ENCODE data around the gene TRPC4.
"Not testable (repeated sequence)": the region's sequence is repeated elsewhere in the genome, so short reads cannot be mapped to it uniquely, and the experiment has no call there.

TRPC4 gene

DNA sequence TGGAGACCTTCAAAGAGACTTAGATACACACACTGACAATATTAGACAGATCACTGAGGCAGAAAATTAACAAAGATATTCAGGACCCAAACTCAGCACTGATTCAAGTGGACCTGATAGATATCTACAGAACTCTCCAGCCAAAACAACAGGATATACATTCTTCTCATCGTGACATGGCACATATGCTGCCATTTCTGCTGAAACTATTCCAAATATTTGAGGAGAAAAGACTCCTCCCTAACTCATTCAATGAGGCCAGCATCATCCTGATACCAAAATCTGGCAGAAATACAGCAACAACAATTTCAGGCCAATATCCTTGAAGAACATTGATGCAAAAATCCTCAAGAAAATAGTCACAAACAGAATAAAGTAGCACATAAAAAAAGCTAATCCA lies 53.3 kb downstream of the TRPC4 start:
- DNase-seq = no peak

DNA sequence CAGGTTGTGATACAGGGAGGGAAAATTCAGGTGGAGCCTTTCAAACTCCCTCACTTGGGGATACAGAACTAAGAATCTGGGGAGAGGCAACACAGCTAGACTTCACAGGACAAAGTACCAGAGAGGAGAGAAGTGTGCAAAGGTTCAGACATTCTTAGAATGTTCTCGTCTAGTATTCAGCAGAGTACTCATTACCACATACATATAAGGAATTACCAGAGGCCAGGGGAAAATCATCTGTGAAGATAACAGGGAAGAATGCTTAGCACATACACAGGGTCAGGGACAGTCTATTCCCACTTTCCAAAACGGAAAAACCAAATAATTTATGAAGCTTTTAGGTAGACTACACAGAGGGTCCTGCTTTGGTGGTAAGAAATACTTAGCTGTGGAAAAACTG lies 58.1 kb downstream of the TRPC4 start:
- no peak for DNase-seq

DNA sequence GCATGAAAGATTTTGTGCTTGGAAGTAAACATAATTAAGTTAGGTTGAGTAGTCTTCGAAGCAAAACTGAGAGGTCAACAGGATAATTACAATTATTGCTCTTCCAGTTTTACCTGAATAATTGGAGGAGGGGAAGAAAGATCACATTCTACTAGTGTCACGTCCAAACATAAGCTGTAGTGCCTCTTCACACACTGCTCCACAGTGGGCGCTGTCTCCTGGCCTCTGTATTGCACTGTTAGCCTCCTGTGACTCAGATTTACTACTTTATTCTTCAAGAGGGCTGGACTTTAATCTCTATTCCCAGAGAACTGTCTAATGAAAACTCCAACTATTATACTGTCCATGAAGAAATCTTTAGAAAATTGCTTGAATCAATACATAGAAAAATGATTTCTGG lies 62.9 kb downstream of the TRPC4 start:
- no peak for DNase-seq

DNA sequence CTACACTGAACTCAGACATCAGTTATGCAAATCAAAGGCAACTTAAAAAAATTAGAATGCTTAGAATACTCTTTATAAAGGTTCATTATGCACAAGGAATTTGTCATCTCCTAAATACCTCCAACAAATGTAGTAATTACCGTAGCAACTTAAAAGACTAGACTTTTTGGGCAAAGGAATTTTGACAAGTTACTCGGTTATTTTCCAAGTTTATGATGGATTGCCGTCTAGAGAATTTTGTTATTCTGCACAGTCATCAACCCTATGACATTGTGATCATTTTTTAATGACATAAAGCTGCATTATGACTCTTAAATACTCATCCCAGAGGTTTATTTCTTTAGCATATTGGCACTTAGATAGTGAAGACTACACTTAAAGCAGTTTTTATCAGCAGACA lies 71.9 kb downstream of the TRPC4 start:
- no peak for DNase-seq

DNA sequence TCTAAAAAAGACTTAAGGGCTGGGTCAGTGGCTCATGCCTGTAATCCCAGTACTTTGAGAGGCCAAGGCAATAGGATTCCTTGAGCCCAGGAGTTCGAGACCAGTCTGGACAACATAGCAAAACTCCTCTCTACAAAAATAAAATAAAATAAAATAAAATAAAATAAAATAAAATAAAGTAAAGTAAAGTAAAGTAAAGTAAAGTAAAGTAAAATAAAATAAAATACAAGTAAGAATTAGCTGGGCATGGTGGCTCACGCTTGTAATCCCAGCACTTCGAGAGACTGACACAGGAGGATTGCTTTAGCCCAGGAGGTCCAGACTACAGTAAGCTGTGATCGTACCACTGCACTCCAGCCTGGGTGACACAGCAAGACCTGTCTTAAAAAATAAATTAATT lies 72.8 kb downstream of the TRPC4 start:
- not testable (repeated sequence) for DNase-seq

DNA sequence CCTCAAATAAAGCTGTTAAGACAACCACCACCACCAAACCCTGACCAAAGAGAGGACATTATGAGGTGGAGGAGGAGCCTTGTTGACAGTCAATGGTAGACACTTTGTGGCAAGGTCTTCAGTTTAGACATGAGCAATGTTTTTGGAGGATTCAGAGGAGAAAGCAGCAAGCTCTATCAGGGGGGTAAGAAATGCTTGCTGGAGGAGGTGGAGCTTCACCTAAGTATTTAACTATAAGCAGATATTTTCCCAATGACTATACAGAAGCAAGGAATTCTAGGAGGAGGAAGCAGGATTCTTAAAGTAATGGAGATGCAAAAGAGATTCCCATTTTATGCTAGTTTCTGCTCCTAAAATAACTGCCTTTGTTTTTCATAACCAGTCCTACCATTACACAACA lies 74.2 kb downstream of the TRPC4 start:
- no peak for DNase-seq

DNA sequence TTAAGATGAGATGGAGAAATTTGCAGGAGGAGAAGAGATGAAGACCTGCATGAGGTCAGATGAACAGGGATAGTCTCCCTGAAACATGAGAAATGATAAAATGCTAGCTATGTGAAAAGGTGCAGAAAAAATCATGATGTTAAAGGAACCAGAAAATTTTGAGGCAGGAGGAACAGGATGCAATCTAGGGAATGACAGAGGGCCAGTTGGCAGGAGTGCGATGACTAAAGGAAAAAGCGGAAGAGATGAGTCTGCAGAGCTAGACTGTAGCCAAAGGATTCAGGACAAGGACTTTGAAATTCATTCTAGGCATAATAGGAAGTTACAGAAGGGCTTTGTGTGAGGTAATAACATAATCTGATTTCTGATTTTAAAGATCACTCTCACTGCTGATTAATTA lies 77.9 kb downstream of the TRPC4 start:
- DNase-seq = no peak

DNA sequence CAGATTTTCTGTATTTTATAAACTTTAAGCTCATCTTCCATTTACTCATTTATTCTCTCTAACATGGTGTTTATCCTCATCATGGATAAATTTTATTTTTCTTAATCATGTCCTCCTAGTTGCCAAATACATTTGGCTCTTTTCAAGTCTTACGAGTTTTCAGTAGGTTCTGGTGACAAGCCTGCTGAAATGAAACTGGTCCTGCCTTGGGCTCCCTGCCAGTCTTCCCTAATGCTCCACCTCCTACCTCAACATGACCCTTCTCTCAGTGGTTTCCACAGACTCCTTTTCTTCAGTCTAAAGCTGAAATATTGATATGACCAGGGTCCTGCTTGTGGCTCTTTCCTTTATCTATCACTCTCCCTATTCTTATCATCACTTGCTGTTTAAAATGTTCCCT lies 81.2 kb downstream of the TRPC4 start:
- no peak for DNase-seq

DNA sequence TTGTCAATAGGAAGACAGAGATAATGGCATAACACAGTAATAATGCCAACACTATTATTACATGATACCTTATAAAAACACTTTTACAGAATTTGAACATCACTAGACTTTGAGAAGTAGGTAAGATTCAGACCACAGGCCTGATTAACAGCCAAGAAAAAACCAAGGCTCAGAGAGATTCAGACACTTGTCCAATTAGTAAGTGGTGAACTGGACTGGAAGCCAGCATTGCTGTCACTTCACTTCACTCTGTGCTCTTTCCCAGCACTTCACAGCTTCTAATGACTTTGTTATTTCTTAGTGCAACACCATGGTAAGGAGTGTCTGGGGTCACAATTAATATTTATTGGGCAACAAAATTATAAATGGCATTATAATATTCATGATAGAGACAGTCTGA lies 91.9 kb downstream of the TRPC4 start:
- no peak for DNase-seq

DNA sequence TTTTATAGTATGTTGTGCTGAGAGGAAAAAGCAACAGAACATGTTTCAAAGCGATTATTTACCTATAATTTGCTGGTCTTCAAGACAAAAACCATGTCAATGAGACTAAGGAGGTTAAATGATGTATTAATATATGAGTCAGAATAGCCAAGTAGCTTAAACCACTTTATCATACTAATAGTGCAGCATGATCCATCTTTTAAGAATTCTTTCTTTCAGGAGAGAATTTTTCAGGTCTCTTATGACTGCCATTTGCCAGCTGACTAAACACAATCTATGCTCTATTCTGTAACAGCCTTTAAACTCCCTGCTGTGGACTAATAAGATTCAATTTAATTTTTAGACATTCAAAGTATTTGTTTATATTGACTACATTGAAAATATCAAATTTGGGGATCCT lies 93.7 kb downstream of the TRPC4 start:
- no peak for DNase-seq

DNA sequence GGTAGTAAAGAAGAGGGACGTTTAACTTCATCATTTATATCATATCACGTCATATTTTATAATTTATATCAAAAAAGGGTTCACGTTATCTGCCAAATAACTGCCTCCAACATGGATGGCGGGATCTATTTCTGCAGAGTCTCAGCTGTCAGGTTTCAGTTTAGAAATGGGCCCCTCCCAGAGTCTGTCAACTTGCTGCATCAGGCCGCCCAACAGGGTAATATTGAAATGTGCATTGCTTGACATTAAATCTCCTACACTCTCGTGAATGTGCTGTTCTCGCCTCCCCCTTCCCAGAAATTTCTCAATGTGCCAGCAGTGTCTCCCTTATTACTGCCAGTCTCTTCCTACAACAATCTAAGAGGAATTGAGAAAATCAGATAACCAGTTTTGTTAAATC lies 96.9 kb downstream of the TRPC4 start:
- DNase-seq = no peak

DNA sequence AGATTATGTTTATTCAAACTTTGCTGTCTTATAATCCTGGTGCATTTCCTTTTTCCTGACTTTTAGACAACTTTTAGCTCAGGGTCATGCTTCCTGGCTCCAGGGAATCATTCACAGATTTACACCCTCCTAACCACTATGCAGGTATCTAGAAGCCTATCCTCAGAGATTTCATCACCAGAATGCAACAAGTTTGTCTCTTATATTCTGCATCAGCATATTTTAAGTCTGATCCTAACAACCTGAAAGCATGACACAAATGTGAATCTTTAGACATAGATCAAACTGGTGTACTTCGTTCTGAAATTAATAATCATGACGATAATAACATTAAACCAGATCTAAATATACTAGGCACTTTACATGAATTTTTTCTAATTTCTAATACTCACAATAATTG lies 100.0 kb downstream of the TRPC4 start:
- DNase-seq = no peak

DNA sequence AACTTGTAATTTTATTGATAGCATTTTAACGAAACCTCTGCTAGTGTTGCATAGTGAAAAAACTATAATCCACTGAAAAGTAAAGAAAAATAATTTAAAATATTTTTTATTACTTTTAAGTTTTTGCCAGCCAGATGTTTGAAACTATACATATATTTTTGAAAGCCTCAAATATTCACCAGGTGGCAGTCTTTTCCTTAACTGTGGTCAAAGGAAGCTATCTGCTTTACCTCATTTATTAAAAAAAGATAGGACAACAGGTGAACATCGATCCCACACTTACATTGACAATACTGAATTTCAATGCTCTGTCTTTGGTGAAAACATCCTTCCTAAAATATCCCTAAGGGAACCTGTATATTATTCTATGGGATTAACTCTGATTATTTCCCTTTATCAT lies 100.5 kb downstream of the TRPC4 start:
- no peak for DNase-seq

DNA sequence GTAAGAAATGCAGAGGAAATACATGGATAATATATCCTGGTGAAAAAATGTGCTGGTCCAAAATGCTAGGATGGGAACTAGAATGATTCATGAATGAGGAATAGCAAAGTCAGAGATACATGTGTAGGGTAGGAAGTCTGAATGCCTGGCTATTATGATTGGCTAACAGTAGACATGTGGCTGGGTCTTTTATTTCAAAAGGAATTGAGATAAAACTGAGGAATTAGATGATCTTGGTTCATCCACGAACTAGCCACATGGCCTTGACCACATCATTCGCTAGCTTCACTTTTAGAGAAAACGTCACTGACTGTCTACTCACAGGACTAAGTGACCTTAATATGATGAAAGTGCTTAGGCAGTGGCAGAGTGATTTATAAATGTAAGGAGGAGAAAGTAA lies 103.1 kb downstream of the TRPC4 start:
- DNase-seq = no peak

DNA sequence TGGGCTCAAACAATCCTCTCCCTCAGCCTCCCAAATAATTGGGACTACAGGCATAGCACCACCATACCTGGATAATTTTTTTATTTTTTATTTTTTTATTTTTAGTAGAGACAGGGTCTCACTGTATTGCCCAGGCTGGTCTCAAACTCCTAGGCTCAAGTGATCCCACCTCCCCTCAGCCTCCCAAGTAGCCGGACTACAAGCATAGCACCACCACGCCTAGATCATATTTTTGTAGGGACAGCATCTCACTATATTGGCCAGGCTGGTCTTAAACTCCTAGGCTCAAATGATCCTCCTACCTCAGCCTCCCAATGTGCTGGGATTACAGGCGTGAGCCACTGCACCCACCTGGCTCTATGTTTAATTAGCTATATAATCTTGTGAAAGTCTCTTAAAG lies 114.2 kb downstream of the TRPC4 start:
- DNase-seq = no peak

DNA sequence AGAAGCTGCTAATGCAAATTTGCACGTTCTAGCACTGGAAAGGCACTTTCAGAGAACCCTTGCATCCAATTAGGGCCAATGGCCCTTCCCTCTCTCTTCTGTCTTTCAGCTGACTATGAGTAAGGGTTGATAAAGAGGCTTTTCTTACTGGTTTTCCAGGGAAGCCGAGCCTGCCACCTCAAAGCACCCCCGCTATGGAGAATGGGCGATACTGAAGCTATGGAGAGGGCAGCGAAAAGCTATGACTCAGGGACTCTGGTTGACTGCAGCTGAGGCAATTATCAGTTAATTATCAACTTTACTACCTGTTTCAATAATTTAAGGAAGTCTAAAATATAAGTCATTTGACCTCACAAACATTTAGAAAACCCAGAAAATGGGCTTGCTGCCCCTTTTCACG lies 115.8 kb downstream of the TRPC4 start:
- no peak for DNase-seq

DNA sequence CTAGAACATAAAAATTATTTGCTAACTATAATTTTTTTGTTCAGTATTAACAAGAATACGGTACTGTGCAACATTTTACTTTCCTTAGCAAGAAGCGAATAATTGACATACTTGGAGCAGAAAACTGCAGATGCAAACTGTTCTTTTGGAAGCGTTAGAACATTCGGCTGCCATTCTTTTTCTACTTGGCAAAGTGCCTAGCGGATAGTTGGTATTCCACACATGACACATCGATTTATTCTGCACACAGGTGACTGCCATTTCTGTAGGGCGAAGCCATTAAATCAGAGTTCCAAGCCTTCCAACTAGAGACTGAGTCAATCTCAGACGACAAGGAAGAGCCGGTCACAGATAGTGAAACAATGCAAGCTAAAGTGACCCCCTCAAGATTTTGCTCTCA lies 117.4 kb downstream of the TRPC4 start:
- DNase-seq = no peak

DNA sequence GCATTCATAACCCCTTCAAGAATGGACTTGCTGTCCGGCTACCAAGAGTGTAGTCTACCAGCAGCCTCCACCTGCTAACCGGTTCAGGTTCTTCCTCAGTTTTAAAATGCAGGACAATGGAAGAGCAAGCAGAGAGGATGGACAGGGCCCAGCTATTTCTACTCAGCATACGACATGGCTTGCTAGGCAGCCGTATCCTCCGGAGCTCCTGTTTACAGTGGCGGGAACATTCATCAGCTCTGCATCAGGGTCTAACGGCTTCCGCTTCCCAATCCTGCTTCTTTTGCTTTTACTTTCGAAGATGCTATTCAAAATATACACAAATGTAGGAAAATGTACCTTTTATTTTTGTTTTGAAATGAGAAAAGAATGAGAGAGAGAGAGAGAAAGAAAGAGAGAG lies 118.5 kb downstream of the TRPC4 start:
- no peak for DNase-seq

DNA sequence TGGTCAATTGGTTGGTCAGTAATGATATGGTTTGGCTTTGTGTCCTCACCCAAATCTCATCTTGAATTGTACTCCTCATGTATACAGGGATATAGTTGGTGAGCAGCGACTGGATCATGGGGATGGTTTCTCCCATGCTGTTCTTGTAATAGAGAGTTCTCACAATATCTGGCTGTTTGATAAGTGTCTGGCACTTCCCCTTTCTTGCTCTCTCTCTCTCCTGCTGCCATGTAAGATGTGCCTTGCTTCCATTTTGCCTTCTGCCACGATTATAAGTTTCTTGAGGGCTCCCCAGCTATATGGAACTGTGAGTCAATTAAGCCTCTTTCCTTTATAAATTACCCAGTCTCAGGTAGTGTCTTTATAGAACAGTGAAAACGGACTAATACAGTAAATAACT lies 120.7 kb downstream of the TRPC4 start:
- no peak for DNase-seq

DNA sequence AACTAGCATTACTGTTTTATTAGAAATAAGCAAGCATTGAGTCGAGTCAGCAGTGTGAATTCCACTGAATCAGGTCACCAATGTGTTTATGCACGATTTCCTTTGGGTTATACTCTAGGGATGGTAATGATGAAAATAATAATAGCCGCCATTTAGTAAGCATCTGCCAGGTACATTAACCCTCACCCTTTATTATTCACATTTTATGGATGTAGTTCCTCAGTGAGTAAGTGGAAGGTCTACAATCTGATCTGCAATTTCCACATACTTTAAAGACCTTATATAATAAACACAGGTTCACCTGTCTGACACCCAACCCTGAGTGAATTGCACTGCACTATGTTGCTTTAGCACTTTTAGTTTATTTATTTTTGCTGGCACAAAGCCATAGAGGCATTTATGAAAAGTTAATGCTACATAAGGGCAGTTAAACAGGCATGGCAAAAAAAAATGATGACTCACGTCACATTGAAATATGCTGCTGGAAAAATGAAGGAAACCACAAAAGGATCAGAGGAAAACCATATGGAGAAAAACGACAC lies 122.4 kb downstream of the TRPC4 start:
- no peak for DNase-seq

DNA sequence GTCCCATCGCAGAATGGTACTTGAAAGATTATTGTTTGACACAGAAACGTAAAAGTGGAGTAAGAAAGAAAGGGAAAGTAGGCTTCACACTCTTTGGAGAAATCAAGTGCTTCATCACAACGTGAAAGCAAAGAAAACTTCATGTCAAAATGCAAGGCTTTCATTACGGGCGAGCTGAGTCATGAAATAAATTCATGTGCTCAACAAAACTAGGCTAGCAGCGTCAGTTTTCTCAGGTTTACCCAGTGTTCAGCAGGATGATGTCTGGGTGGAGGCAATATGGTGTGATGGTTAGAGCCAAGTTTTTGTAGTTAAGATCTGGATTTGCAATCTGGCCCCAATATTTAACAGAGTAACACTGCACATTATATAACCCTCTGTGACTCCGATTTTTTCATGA lies 128.0 kb downstream of the TRPC4 start:
- no peak for DNase-seq

DNA sequence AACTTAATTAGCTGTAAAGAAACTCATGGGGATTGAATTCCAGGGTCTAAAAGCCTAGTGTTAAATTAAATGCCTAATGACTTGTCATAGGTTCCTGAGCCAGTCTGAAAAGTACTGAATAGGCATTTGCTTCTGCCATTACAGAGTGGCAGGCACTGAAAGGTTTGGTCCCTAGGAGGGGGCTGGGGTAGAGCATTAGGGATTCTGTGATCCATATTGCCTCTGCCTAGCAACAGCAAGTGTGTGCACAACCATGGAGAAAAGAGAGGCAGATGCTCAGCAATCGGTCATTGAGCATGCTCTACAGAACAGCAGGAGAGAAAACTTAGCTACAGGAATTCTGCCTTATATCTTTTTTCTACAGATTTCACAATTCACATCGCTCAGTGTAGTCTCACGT lies 133.5 kb downstream of the TRPC4 start:
- DNase-seq = no peak

DNA sequence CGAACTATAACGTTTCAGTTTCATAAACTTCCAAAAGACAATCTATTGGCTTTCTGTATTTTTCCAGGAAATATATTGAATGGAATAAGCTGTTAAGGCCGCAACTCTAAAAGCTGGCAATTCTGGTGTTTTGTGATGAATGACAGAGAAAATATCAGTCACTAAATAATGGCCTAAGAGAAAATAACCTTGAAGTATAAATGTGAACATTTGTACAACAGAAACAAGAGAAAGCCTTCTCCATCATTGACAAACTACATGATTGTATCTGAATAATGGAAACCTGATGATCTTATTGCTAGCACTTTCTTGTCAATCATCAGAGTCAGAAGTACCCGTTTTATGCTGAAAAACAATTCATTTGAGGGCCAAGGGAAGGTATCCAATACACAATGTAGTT lies 134.3 kb downstream of the TRPC4 start:
- no peak for DNase-seq

DNA sequence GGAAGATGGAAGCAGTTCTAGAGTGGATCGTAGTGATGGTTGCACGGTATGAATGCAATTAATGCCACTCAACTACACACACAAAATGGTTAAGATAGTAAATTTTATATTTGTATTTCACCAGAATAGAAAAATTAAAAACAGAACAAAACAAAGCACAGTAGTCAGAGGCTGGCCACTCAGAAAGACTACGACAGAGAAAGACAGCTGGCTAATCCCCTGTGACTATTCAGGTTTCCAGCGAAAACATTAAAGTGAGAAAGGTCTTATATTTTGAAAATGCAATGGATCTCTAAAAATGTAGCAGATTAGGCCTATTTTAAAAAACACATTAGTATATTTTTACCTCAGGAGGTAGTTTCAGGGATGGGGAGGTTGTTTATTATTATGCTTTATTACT lies 139.7 kb downstream of the TRPC4 start:
- no peak for DNase-seq

DNA sequence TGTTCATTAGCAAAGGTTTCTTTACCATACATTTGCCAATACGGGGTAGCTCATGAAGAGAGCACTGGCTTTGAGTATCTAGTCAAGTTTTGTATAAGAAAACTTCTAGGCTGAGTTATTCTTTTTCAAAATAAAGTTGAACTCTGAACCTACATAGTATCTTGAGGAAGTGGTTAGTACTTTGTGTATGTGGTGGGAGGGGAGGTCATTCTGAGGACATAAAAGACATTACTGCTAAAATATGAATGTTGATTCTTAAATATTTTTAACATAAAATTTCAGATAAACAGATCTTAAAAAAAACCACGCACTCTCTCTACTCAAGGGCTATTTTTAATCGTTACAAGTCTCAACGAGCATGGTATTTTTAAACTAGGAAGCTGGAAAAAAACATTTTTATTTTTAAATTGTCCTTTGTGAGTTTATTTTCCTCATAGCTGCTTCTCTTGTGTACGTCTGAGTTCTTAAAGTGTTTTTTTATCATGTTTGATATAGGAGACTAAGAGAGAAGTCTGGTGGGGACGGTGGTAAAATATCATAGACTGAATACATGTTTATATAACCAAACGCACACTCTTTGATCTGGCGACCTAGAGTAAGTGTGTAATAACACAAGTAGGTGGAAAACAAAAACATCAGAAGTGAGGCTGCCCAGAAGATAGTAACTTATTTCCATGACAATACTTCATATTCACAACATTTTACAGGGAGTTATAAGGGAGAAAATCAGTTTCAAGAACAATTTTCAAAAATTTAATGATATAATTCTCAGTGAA lies 153.0 kb downstream of the TRPC4 start:
- DNase-seq = no peak

Data from central memory CD4-positive, alpha-beta T cell (primary cell).